SK-N-SH (cell line): ENCODE data around the gene TCEA3.

Experiments
- EZH2phosphoT487 ChIP-seq: fragments of 200-600 bp; sonication (generic); IDR thresholded peaks from 2 replicates; pipeline ENCODE4 v1.6.1; 2017; ENCODE audit warnings: low read depth, mixed run types, mild to moderate bottlenecking, antibody characterized with exemption, moderate library complexity, borderline replicate concordance
- FOXM1 ChIP-seq: IDR thresholded peaks from 2 replicates; pipeline ENCODE4 v1.4.0; 2012; ENCODE audit warnings: low read depth, mild to moderate bottlenecking
- MXI1 ChIP-seq: IDR thresholded peaks from 2 replicates; pipeline ENCODE4 v1.6.1; 2012; ENCODE audit warnings: mild to moderate bottlenecking, low read depth, low read length, improper control_type of control experiment
- POLR2AphosphoS5 ChIP-seq: IDR thresholded peaks from 2 replicates; pipeline ENCODE4 v1.6.1; 2012; ENCODE audit warnings: low read depth, low read length
- RFX5 ChIP-seq: IDR thresholded peaks from 2 replicates; pipeline ENCODE4 v1.6.1; 2012; ENCODE audit warnings: mild to moderate bottlenecking, improper control_type of control experiment, low read length
- RXRA ChIP-seq: IDR thresholded peaks from 2 replicates; pipeline ENCODE4 v1.4.0; 2012; ENCODE audit warnings: low read depth, mild to moderate bottlenecking, borderline replicate concordance
- TAF1 ChIP-seq: IDR thresholded peaks from 2 replicates; pipeline ENCODE4 v1.6.1; 2012; ENCODE audit warnings: low read depth, mild to moderate bottlenecking, low read length, moderate library complexity, borderline replicate concordance
- TCF12 ChIP-seq: IDR thresholded peaks from 2 replicates; pipeline ENCODE4 v1.4.0; 2012
- TF ChIP-seq, protein P1 (sequence below): fragments of 200-600 bp; sonication (generic); IDR thresholded peaks from 2 replicates; pipeline ENCODE4 v1.6.1; 2017; ENCODE audit warnings: antibody characterized with exemption, mild to moderate bottlenecking, moderate library complexity
- TF ChIP-seq, protein P2 (sequence below): fragments of 150-350 bp; IDR thresholded peaks from 2 replicates; pipeline ENCODE4 v1.6.1; 2017; ENCODE audit warnings: antibody characterized with exemption, low read length, low read depth, borderline replicate concordance
- TF ChIP-seq, protein P3 (sequence below): IDR thresholded peaks from 2 replicates; pipeline ENCODE4 v1.4.0; 2012; ENCODE audit warnings: low read depth
- TF ChIP-seq, protein P4 (sequence below): IDR thresholded peaks from 2 replicates; pipeline ENCODE4 v1.6.1; 2012; ENCODE audit warnings: mild to moderate bottlenecking, low read depth, low read length, moderate library complexity
- TF ChIP-seq, protein P5 (sequence below): IDR thresholded peaks from 2 replicates; pipeline ENCODE4 v1.4.0; 2012; ENCODE audit warnings: low read depth, borderline replicate concordance
- TF ChIP-seq, protein P6 (sequence below): fragments of 150-350 bp; IDR thresholded peaks from 2 replicates; pipeline ENCODE4 v1.6.1; 2016; ENCODE audit warnings: mild to moderate bottlenecking, low read depth, low read length

DNA sequence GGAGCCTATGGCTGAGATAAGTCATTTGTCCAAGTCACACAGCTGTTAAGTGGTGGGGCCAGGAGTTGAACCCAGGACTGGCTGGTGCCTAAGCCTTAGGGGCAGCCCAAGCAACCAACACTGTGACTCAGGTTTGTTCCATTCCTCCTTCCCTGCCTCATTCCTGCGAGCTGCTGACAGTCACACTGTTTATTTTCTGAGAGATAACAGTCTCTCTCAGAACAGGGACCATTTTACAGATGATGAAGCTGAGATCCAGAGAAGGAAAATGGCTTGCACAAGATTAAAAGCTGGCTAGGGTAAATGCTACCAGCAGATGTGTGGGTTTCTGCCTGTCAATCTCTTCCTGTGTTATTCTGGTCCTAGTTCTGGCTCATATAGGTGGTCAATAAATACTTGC, 24.3 kb upstream of the TCEA3 start:
- TF ChIP-seq FOXM1, result no peak
- TF ChIP-seq, protein P1, sequence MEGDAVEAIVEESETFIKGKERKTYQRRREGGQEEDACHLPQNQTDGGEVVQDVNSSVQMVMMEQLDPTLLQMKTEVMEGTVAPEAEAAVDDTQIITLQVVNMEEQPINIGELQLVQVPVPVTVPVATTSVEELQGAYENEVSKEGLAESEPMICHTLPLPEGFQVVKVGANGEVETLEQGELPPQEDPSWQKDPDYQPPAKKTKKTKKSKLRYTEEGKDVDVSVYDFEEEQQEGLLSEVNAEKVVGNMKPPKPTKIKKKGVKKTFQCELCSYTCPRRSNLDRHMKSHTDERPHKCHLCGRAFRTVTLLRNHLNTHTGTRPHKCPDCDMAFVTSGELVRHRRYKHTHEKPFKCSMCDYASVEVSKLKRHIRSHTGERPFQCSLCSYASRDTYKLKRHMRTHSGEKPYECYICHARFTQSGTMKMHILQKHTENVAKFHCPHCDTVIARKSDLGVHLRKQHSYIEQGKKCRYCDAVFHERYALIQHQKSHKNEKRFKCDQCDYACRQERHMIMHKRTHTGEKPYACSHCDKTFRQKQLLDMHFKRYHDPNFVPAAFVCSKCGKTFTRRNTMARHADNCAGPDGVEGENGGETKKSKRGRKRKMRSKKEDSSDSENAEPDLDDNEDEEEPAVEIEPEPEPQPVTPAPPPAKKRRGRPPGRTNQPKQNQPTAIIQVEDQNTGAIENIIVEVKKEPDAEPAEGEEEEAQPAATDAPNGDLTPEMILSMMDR, result no peak
- no peak for TF ChIP-seq POLR2AphosphoS5
- TF ChIP-seq, protein P2, sequence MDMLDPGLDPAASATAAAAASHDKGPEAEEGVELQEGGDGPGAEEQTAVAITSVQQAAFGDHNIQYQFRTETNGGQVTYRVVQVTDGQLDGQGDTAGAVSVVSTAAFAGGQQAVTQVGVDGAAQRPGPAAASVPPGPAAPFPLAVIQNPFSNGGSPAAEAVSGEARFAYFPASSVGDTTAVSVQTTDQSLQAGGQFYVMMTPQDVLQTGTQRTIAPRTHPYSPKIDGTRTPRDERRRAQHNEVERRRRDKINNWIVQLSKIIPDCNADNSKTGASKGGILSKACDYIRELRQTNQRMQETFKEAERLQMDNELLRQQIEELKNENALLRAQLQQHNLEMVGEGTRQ, result no peak
- TF ChIP-seq RXRA, result no peak
- TF ChIP-seq, protein P3, sequence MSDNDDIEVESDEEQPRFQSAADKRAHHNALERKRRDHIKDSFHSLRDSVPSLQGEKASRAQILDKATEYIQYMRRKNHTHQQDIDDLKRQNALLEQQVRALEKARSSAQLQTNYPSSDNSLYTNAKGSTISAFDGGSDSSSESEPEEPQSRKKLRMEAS, result no peak
- no peak for TF ChIP-seq TCF12
- TF ChIP-seq, protein P4, sequence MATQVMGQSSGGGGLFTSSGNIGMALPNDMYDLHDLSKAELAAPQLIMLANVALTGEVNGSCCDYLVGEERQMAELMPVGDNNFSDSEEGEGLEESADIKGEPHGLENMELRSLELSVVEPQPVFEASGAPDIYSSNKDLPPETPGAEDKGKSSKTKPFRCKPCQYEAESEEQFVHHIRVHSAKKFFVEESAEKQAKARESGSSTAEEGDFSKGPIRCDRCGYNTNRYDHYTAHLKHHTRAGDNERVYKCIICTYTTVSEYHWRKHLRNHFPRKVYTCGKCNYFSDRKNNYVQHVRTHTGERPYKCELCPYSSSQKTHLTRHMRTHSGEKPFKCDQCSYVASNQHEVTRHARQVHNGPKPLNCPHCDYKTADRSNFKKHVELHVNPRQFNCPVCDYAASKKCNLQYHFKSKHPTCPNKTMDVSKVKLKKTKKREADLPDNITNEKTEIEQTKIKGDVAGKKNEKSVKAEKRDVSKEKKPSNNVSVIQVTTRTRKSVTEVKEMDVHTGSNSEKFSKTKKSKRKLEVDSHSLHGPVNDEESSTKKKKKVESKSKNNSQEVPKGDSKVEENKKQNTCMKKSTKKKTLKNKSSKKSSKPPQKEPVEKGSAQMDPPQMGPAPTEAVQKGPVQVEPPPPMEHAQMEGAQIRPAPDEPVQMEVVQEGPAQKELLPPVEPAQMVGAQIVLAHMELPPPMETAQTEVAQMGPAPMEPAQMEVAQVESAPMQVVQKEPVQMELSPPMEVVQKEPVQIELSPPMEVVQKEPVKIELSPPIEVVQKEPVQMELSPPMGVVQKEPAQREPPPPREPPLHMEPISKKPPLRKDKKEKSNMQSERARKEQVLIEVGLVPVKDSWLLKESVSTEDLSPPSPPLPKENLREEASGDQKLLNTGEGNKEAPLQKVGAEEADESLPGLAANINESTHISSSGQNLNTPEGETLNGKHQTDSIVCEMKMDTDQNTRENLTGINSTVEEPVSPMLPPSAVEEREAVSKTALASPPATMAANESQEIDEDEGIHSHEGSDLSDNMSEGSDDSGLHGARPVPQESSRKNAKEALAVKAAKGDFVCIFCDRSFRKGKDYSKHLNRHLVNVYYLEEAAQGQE, result no peak
- TF ChIP-seq RFX5, result no peak
- TF ChIP-seq, protein P5, sequence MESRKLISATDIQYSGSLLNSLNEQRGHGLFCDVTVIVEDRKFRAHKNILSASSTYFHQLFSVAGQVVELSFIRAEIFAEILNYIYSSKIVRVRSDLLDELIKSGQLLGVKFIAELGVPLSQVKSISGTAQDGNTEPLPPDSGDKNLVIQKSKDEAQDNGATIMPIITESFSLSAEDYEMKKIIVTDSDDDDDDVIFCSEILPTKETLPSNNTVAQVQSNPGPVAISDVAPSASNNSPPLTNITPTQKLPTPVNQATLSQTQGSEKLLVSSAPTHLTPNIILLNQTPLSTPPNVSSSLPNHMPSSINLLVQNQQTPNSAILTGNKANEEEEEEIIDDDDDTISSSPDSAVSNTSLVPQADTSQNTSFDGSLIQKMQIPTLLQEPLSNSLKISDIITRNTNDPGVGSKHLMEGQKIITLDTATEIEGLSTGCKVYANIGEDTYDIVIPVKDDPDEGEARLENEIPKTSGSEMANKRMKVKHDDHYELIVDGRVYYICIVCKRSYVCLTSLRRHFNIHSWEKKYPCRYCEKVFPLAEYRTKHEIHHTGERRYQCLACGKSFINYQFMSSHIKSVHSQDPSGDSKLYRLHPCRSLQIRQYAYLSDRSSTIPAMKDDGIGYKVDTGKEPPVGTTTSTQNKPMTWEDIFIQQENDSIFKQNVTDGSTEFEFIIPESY, result no peak
- TF ChIP-seq, protein P6, sequence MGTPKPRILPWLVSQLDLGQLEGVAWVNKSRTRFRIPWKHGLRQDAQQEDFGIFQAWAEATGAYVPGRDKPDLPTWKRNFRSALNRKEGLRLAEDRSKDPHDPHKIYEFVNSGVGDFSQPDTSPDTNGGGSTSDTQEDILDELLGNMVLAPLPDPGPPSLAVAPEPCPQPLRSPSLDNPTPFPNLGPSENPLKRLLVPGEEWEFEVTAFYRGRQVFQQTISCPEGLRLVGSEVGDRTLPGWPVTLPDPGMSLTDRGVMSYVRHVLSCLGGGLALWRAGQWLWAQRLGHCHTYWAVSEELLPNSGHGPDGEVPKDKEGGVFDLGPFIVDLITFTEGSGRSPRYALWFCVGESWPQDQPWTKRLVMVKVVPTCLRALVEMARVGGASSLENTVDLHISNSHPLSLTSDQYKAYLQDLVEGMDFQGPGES, result no peak
- TF ChIP-seq TAF1, result no peak
- TF ChIP-seq EZH2phosphoT487, result no peak
- no peak for TF ChIP-seq MXI1
